Nephron progenitor cell (in vitro differentiated cells): ENCODE results near the gene CSRP1.

Source experiments
- DNase-seq: peaks from one replicate; pipeline ENCODE4 v3.0.0; 2021
- H3K27ac Mint-ChIP-seq: 2 replicates; pipeline ENCODE4 v1.8.0; 2021; ENCODE audit warnings: mild to moderate bottlenecking, moderate library complexity, mixed read lengths
- H3K27me3 Mint-ChIP-seq: 2 replicates; pipeline ENCODE4 v1.8.0; 2021; ENCODE audit warnings: mild to moderate bottlenecking, low read depth, mixed read lengths; ENCODE audit not compliant: poor library complexity
- H3K36me3 Mint-ChIP-seq: 2 replicates; pipeline ENCODE4 v1.8.0; 2021; ENCODE audit warnings: low read depth, mixed read lengths
- H3K4me1 Mint-ChIP-seq: 2 replicates; pipeline ENCODE4 v1.8.0; 2021; ENCODE audit warnings: mixed read lengths
- H3K4me3 Mint-ChIP-seq: 2 replicates; pipeline ENCODE4 v1.8.0; 2021; ENCODE audit warnings: mild to moderate bottlenecking, moderate library complexity, mixed read lengths
- H3K9me3 Mint-ChIP-seq: 2 replicates; pipeline ENCODE4 v1.8.0; 2021; ENCODE audit warnings: mild to moderate bottlenecking, moderate library complexity, mixed read lengths
- CTCF ChIP-seq: fragments of 200-600 bp; sonication (generic); IDR thresholded peaks from 2 replicates; pipeline ENCODE4 v1.5.0; 2021; ENCODE audit warnings: antibody characterized with exemption

Gene CSRP1

DNA sequence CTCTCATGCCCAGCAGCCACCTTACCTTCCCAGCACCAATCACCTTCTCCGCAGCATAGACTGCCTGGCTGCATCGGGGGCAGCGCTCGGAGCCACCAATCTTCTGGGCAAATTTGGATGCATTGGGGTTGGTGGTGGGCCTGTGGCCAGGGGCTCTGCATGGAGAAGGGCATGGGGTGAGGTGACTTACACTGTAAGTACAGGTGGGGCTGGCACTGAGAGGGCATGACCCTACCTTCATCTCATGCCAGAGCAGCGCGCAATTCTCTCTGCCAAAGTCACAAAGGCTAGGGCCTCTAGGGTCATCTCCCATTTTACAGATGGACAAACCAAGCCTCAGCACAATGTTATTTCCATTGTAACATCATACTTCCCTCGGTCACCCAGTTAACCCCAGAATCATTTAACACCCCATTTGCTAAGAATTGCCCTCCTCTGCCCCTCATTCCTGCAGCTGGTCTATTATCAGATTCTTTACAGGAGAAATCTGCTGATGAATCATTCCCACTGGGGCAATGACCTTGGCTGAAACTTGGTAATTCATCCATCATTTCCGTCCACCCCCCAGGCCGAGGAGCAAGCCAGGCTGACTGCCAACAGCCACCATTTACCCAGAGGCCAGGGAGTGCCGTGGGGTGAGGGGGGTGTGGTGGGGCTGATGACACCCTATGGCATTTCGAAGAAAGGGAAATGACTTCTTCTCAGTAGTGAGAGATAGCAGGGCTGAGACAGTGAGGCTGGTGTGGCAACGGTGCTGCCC lies 17.9 kb downstream of the CSRP1 start:
- Mint-ChIP-seq H3K4me3 (no peak overlapping the region), H3K27me3 (peaks cover 13% of the 10 kb centered on the region), H3K9me3 (peaks cover 18% of the 10 kb centered on the region), H3K4me1 (peaks cover 66% of the 10 kb centered on the region), H3K27ac (no peak overlapping the region), H3K36me3 (peaks cover 7% of the 10 kb centered on the region)
- DNase-seq, result no peak
- TF ChIP-seq CTCF, result no peak

DNA sequence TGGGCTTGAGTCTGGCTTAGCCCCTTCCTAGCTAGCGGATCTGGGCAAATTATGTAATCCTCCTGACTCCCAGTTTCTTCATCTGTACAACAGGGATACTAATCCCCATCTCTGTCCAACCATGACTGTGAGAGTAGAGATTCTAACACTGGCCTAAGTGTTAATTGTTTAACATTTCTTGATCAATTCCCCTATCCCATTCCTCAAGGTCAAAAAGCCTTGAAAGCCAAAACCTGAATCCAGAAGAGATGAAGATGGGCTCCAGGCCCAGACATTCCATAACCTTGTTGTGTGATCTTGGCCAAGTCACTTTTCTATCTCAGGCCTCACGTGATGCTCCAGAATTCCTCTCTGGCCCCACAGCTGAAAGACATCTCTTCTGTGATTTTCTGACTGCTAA lies 19.2 kb downstream of the CSRP1 start:
- no peak for TF ChIP-seq CTCF
- peaks cover 13% of the 10 kb centered on the region for H3K27me3 Mint-ChIP-seq

GRCh38 chr1:201486187-201486586 lies 20.7 kb downstream of the CSRP1 start:
- Mint-ChIP-seq H3K4me3 (no peak overlapping the region), H3K9me3 (no peaks in the 10 kb centered on the region), H3K4me1 (peaks cover 59% of the 10 kb centered on the region), H3K27me3 (peaks cover 24% of the 10 kb centered on the region), H3K27ac (no peak overlapping the region), H3K36me3 (no peaks in the 10 kb centered on the region)
- DNase-seq, result no peak
- no peak for TF ChIP-seq CTCF

More for the DNA sequence above, 19.2 kb downstream of the CSRP1 start:
- Mint-ChIP-seq H3K36me3 (no peaks in the 10 kb centered on the region), H3K9me3 (peaks cover 7% of the 10 kb centered on the region), H3K27ac (no peak overlapping the region), H3K4me1 (peaks cover 61% of the 10 kb centered on the region), H3K4me3 (no peak overlapping the region)
- DNase-seq, result no peak

GRCh38 chr1:201485184-201485774 lies 21.6 kb downstream of the CSRP1 start:
- DNase-seq, result no peak
- H3K27ac Mint-ChIP-seq, result no peak overlapping the region
- H3K27me3 Mint-ChIP-seq, result peaks cover 31% of the 10 kb centered on the region
- TF ChIP-seq CTCF, result no peak
- peaks cover 58% of the 10 kb centered on the region for H3K4me1 Mint-ChIP-seq
- H3K36me3 Mint-ChIP-seq, result no peaks in the 10 kb centered on the region
- no peak overlapping the region for H3K4me3 Mint-ChIP-seq
- H3K9me3 Mint-ChIP-seq, result no peaks in the 10 kb centered on the region

- Mint-ChIP-seq H3K27ac (no peak overlapping the region), H3K27me3 (peaks cover 48% of the 10 kb centered on the region), H3K4me1 (peaks cover 47% of the 10 kb centered on the region), H3K4me3 (no peak overlapping the region), H3K36me3 (no peaks in the 10 kb centered on the region), H3K9me3 (no peaks in the 10 kb centered on the region)
- TF ChIP-seq CTCF, result no peak
- DNase-seq, result no peak
These were observed 23.5 kb downstream of the CSRP1 start for GRCh38 chr1:201483373-201483949.
